ENCODE results near the gene NHSL2. TPM values are rescaled to one million over a fixed set of nuclear protein-coding genes. Genes with fewer than 3 reads are reported as not detected.

NHSL2 gene
- total RNA-seq, 1 experiment from 2014 or later, result 0.07 TPM

GRCh38 chrX:72182924-72183323, 272.3 kb downstream of the NHSL2 start:
- H3K36me3 ChIP-seq (ENCODE audit: low read depth, low read length), result no peaks in the 10 kb centered on the region
- no peak for TF ChIP-seq EZH2phosphoT487 (IDR thresholded peaks at IDR 0.05; ENCODE audit: borderline replicate concordance, low read length)
- no peak for TF ChIP-seq EZH2 (IDR thresholded peaks at IDR 0.05; ENCODE audit: low read length, unreplicated experiment)
- no peak for TF ChIP-seq CTCF (conservative IDR thresholded peaks at IDR 0.05; ENCODE audit: low read depth, low read length)
- CTCF ChIA-PET, result no interaction called here
- H3F3A ChIP-seq (ENCODE audit: low read length, unreplicated experiment), result no peaks in the 10 kb centered on the region
- no peaks in the 10 kb centered on the region for H3K9me3 ChIP-seq (ENCODE audit: low read length)
- no peak overlapping the region for H2AFZ ChIP-seq (ENCODE audit: low read length)
- H3K27ac ChIP-seq (ENCODE audit: low read length), result no peak overlapping the region
- no peak overlapping the region for H3K9ac ChIP-seq (ENCODE audit: low read length)
- intact Hi-C loops (cut with micrococcal nuclease), result loop anchor here (5.0 to 10.0 kb wide), 3 partner anchors 52 to 439 kb away; partner anchors contain the start of gene ERCC6L
- H3K4me3 ChIP-seq (ENCODE audit: low read length), result peak overlapping the region; percentile 78
- DNase-seq, result no peak
- no peaks in the 10 kb centered on the region for H3K27me3 ChIP-seq (ENCODE audit: low read length)
- POLR2A ChIA-PET (ENCODE audit: unreplicated experiment), result no interaction called here
- H3K79me2 ChIP-seq (ENCODE audit: low read length), result peaks cover 22% of the 10 kb centered on the region
- BruUV-seq (replicated peaks), result no TSS peak
- ATAC-seq, result no peak
- no peaks in the 10 kb centered on the region for H3K9me2 ChIP-seq (replicated peaks; ENCODE audit: low read length)
- no peaks in the 10 kb centered on the region for H4K20me1 ChIP-seq (ENCODE audit: low read length)
- H3K4me1 ChIP-seq (ENCODE audit: insufficient read depth, low read length), result peaks cover 12% of the 10 kb centered on the region
- peak overlapping the region; percentile 90 for H3K4me2 ChIP-seq (ENCODE audit: low read length)

DNA sequence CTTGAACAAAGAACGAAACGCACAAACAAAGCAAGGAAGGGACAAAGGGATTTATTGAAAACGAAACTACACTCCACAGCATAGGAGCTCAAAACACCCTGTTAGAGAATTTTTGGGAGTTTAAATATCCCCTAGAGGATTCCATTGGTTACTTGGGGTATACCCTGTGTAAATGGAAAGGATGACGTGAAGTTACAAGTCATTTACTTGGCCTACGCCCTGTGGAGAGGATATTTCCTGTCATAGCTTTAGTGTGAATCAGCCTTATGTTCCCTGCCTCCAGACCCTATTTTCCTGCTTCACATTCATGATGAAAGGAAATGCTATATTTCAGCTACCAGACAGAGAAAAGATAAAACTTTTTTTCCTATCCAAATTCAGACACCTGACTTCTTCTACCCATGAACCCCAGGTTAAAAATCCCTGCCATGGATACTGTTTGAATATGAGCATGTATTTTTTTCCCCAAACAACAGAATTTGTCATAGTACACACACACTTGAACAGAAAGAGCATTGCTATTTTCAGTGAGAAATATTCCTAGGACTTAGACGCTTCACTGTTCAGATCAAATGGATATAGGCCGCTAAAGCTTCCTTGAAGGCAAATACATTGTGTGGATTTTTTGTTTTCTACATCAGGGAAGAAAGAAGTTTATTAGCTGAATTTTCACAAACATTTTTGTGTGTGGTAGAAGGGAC, 291.3 kb downstream of the NHSL2 start:
- Histone ChIP-seq H3K27me3 (ENCODE audit: low read length) (no peaks in the 10 kb centered on the region), H3K9me3 (ENCODE audit: low read length) (no peaks in the 10 kb centered on the region), H3K9me2 (replicated peaks; ENCODE audit: low read length) (no peaks in the 10 kb centered on the region), H3K4me2 (ENCODE audit: low read length) (peak overlapping the region; percentile 58), H3K36me3 (ENCODE audit: low read depth, low read length) (peaks cover 31% of the 10 kb centered on the region), H3K4me1 (ENCODE audit: insufficient read depth, low read length) (peaks cover 19% of the 10 kb centered on the region), H3K9ac (ENCODE audit: low read length) (peak overlapping the region; percentile 47), H3K27ac (ENCODE audit: low read length) (peak overlapping the region; percentile 82), H4K20me1 (ENCODE audit: low read length) (no peaks in the 10 kb centered on the region), H3K4me3 (ENCODE audit: low read length) (peak overlapping the region; percentile 34; the same call in 1 of the 2 replicates), H3K79me2 (ENCODE audit: low read length) (peaks cover 17% of the 10 kb centered on the region), H2AFZ (ENCODE audit: low read length) (no peak overlapping the region), H3F3A (ENCODE audit: low read length, unreplicated experiment) (no peaks in the 10 kb centered on the region)
- intact Hi-C loops (cut with micrococcal nuclease), result loop anchor here (5.0 kb wide), 1 partner anchor 35 kb away; the partner anchor contains the start of gene ERCC6L
- ATAC-seq (peak; percentile 97), DNase-seq (peak; percentile 77)
- TF ChIP-seq EZH2phosphoT487 (IDR thresholded peaks at IDR 0.05; ENCODE audit: borderline replicate concordance, low read length) (no peak), CTCF (conservative IDR thresholded peaks at IDR 0.05; ENCODE audit: low read depth, low read length) (no peak), EZH2 (IDR thresholded peaks at IDR 0.05; ENCODE audit: low read length, unreplicated experiment) (no peak)
- CTCF ChIA-PET, result interaction anchor here (0.6 to 1.0 kb wide), 2 partner anchors 55 to 75 kb away, joined by 3 read pairs; partner anchors contain the start of gene RPS4X
- BruUV-seq (replicated peaks), result TSS peak; percentile 69
- POLR2A ChIA-PET (ENCODE audit: unreplicated experiment), result interaction anchor here (0.6 to 1.2 kb wide), 3 partner anchors 21 to 173 kb away, joined by 3 to 4 read pairs (median 3); partner anchors contain the start of gene ERCC6L

Other genes starting within 250 kb of the NHSL2 start
- gene CXorf49, start 192.6 kb upstream of the NHSL2 start, total RNA-seq (2014; rRNA removed), result not detected in 2 replicates
- gene CXorf49B, start 147.5 kb upstream of the NHSL2 start, total RNA-seq (2014; rRNA removed), result not detected in 2 replicates
- 0.23 and 0.40 TPM in 2 replicates for gene RTL5, start 221.1 kb downstream of the NHSL2 start, total RNA-seq (2014; rRNA removed)